ENCODE results near the gene CST6. TPM values are rescaled to one million over a fixed set of nuclear protein-coding genes. Genes with fewer than 3 reads are reported as not detected.

Gene CST6
- total RNA-seq, 1 donor from 2014 or later, result not detected

DNA sequence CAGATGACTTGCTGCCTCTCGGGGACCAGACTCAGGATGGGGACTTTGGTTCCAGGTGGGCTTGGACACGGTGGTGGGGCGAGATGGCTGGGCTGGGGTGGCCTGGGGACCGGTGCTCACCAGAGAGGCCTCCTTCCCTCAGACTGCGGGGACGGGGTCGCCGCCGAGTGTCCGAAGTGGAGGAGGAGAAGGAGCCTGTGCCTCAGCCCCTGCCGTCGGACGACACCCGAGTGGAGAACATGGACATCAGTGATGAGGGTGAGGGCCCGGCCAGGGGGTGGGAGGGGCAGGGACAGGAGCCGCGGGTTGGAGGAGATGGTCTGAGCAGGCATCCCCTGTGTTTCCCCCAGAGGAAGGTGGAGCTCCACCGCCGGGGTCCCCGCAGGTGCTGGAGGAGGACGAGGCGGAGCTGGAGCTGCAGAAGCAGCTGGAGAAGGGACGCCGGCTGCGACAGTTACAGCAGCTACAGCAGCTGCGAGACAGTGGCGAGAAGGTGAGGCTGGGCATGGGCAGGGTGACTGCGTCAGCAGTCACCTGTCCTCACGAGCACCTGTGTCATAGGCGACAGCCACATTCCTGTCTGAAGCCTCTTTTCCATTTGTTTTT lies 44.4 kb upstream of the CST6 start:
- H3K4me1 Mint-ChIP-seq, result peaks cover 16% of the 10 kb centered on the region
- H3K27ac Mint-ChIP-seq, result no peak overlapping the region
- H3K36me3 Mint-ChIP-seq (ENCODE audit: low read depth), result peaks cover 85% of the 10 kb centered on the region
- H3K4me3 Mint-ChIP-seq, result no peak overlapping the region
- TF ChIP-seq, protein P1, sequence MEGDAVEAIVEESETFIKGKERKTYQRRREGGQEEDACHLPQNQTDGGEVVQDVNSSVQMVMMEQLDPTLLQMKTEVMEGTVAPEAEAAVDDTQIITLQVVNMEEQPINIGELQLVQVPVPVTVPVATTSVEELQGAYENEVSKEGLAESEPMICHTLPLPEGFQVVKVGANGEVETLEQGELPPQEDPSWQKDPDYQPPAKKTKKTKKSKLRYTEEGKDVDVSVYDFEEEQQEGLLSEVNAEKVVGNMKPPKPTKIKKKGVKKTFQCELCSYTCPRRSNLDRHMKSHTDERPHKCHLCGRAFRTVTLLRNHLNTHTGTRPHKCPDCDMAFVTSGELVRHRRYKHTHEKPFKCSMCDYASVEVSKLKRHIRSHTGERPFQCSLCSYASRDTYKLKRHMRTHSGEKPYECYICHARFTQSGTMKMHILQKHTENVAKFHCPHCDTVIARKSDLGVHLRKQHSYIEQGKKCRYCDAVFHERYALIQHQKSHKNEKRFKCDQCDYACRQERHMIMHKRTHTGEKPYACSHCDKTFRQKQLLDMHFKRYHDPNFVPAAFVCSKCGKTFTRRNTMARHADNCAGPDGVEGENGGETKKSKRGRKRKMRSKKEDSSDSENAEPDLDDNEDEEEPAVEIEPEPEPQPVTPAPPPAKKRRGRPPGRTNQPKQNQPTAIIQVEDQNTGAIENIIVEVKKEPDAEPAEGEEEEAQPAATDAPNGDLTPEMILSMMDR (IDR thresholded peaks at IDR 0.05), result no peak
- ATAC-seq (ENCODE audit: low read depth), result no peak
- CTCF ChIA-PET, result no interaction called here
- no peaks in the 10 kb centered on the region for H3K9me3 Mint-ChIP-seq
- POLR2A ChIA-PET, result interaction anchor here (0.6 kb wide), 1 partner anchor 83 kb away, joined by 3 read pairs; no protein-coding TSS in a partner anchor
- intact Hi-C loops (cut with micrococcal nuclease), result no loop called here
- no peak for DNase-seq
- no peaks in the 10 kb centered on the region for H3K27me3 Mint-ChIP-seq

DNA sequence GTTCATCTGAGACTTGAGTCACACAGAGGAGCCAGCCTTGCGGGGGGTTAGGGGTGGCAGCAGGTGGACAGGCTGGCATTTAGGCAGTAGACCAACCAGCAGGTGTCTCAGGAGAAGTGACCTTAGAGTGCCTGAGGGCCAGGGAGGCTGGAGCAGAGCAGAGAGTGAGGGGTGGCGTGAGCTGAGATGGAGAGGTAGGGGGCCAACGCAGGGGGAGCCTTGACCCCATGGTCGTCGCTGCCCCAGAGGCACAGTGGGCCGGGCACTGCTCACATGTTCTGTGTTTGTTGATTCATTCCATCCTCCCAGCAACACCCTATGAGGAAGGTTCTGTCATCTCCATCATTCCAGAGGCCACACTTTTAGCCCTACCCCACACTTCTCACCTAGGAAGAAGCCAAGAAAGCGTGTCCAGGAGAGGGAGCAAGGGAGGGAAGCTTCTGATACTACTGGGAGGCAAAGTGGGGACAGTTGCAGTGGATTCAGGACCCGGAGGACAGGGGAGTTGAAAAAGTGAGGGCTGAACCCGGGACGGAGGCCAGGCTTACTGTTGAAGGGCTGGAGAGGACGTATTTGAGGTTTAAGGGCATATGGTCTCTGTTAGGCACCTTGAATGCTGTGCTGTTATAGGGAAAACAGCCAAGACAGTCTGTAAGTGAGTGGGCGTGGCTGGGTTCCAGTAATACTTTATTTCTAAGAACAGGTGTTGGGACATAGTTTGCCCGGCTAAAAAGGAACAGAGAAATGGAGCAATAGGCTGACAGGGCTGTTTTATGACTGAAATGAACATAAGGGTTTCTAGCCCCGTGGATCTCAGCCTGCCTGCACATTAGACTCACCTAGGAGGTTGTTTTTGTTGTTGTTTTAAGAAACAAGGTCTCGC lies 43.0 kb upstream of the CST6 start:
- no peak overlapping the region for H3K27ac Mint-ChIP-seq
- H3K9me3 Mint-ChIP-seq, result no peaks in the 10 kb centered on the region
- intact Hi-C loops (cut with micrococcal nuclease), result no loop called here
- no peaks in the 10 kb centered on the region for H3K27me3 Mint-ChIP-seq
- TF ChIP-seq, protein P1 (IDR thresholded peaks at IDR 0.05), result no peak
- ATAC-seq (ENCODE audit: low read depth) (no peak), DNase-seq (no peak)
- ChIA-PET POLR2A (no interaction called here), CTCF (no interaction called here)
- H3K4me3 Mint-ChIP-seq, result no peak overlapping the region
- peaks cover 85% of the 10 kb centered on the region for H3K36me3 Mint-ChIP-seq (ENCODE audit: low read depth)
- peaks cover 2% of the 10 kb centered on the region for H3K4me1 Mint-ChIP-seq

DNA sequence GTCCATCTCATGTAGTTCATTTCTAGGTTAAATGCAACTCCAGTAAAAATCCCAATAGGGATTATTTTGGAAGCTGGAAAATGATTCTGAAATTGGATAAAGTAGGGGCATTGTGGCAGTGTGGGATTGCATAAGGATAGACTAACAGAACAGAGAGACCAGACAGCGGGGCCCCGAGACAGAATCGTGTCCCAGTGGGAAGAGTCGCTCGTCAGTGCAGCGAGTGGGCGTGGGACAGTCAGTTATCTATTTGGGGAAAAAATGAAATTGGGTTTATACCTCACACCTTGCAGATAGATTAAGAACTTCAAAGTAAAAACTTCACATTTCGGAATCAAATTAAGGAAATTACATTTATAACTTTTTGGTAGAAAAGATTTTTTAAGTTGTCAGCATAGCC lies 39.7 kb upstream of the CST6 start:
- H3K9me3 Mint-ChIP-seq, result no peaks in the 10 kb centered on the region
- H3K27me3 Mint-ChIP-seq, result no peaks in the 10 kb centered on the region
- ChIA-PET POLR2A (interaction anchor here (0.6 to 0.7 kb wide), 2 partner anchors 317 to 322 kb away, joined by 3 read pairs; partner anchors contain the start of gene YIF1A), CTCF (interaction anchor here (1.1 kb wide), 1 partner anchor 87 kb away, joined by 4 read pairs; no protein-coding TSS in a partner anchor)
- no peaks in the 10 kb centered on the region for H3K4me1 Mint-ChIP-seq
- no peak for ATAC-seq (ENCODE audit: low read depth)
- intact Hi-C loops (cut with micrococcal nuclease), result no loop called here
- no peak for DNase-seq
- no peak overlapping the region for H3K4me3 Mint-ChIP-seq
- H3K27ac Mint-ChIP-seq, result no peak overlapping the region
- peaks cover 71% of the 10 kb centered on the region for H3K36me3 Mint-ChIP-seq (ENCODE audit: low read depth)
- TF ChIP-seq, protein P1 (IDR thresholded peaks at IDR 0.05), result no peak

DNA sequence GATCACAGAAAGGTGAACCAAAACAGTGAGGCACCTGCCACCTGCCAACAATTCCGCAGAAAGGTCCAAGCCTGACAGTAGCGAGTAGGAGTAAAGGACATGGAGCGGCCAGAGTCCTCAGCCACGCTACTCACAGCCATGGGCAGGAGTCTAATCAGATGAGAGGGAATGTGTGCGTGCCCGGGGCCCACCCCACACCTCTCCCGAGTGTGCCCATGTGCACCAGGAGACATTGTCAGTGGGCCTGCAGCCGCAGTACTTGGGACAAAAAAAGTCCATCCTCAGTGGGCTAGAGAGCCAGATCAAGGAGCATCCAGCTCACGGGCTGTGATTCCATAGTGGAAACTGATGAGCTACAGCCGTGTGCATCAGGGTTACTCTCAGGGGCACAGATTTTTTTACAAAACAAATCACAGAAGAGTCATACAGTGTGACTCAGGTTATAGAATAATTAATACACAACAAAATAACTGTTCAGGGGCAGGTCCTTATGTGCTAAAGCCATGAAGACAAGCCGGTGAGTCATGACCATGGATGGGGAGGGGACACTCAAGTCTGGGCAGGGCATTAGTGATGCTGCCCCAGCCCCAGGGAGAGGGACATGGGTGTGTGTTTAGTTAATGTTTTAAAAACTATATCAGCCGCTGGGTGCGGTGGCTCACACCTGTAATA lies 38.2 kb upstream of the CST6 start:
- Mint-ChIP-seq H3K4me3 (no peak overlapping the region), H3K9me3 (no peaks in the 10 kb centered on the region), H3K27me3 (no peaks in the 10 kb centered on the region), H3K4me1 (no peaks in the 10 kb centered on the region), H3K36me3 (ENCODE audit: low read depth) (peaks cover 68% of the 10 kb centered on the region), H3K27ac (no peak overlapping the region)
- ChIA-PET POLR2A (no interaction called here), CTCF (no interaction called here)
- ATAC-seq (ENCODE audit: low read depth) (no peak), DNase-seq (no peak)
- TF ChIP-seq, protein P1 (IDR thresholded peaks at IDR 0.05), result no peak
- intact Hi-C loops (cut with micrococcal nuclease), result no loop called here

DNA sequence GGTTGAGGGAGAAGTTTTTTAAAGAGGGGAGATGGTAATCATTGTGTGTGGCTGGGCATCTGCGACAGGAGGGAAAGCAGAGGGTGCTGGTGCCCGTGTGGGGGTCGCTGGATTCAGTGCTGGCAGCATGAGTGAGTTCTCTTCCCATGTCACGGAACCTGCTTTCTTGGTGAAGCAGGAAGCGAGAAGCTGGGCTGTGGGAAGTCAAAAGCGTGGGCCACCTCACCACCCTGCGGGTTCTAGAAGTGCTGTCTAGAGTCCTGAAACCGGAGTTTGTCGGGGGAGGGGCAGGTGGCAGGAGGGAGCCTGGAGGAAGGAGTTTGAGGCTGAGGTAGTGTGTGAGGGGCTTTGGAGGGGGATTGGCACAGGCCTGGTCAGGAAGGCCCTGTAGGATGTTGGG lies 36.0 kb upstream of the CST6 start:
- Mint-ChIP-seq H3K27me3 (no peaks in the 10 kb centered on the region), H3K9me3 (no peaks in the 10 kb centered on the region), H3K27ac (no peak overlapping the region), H3K4me3 (no peak overlapping the region), H3K4me1 (no peaks in the 10 kb centered on the region), H3K36me3 (ENCODE audit: low read depth) (peaks cover 65% of the 10 kb centered on the region)
- CTCF ChIA-PET, result no interaction called here
- TF ChIP-seq, protein P1 (IDR thresholded peaks at IDR 0.05), result no peak
- POLR2A ChIA-PET, result interaction anchor here (0.6 kb wide), 2 partner anchors 85 to 131 kb away, joined by 3 to 5 read pairs; no protein-coding TSS in a partner anchor
- no peak for DNase-seq
- ATAC-seq (ENCODE audit: low read depth), result no peak
- intact Hi-C loops (cut with micrococcal nuclease), result no loop called here

Measured in activated B cell treated with CpG ODN at 0.5 μM for 24 hours (primary cell).